Tibial nerve (tissue), 4 donors: ENCODE measurements around the gene TLR9. TPM values are rescaled to one million over a fixed set of nuclear protein-coding genes. Genes with fewer than 3 reads are reported as not detected.

Experiments
- DNase-seq, 2 donors: peaks; one replicate each; pipeline ENCODE4 v3.0.0-alpha.2; 2019; ENCODE audit warnings: low spot score in 2 of 2
- H3K27ac ChIP-seq, 4 donors: fragments of 200-600 bp; sonication (generic) in 3 of 4; one replicate each; pipeline ENCODE4 v1.5.1; 2017 to 2019; ENCODE audit warnings: mild to moderate bottlenecking in 1 of 4
- H3K27me3 ChIP-seq, 2 donors: fragments of 200-600 bp; sonication (generic) in 1 of 2; one replicate each; pipeline versions ENCODE4 v1.5.1 to v1.6.0; 2017 to 2019
- H3K36me3 ChIP-seq, 3 donors: fragments of 200-600 bp; sonication (generic); one replicate each; pipeline ENCODE4 v1.5.1; 2018 to 2019
- H3K4me1 ChIP-seq, 4 donors: fragments of 200-600 bp; sonication (generic) in 3 of 4; one replicate each; pipeline ENCODE4 v1.5.1; 2017 to 2019
- H3K4me3 ChIP-seq, 4 donors: fragments of 200-600 bp; sonication (generic) in 3 of 4; one replicate each; pipeline ENCODE4 v1.5.1; 2017 to 2019; ENCODE audit warnings: mild to moderate bottlenecking in 1 of 4, moderate library complexity in 1 of 4
- H3K9me3 ChIP-seq, 4 donors: fragments of 200-600 bp; sonication (generic) in 3 of 4; one replicate each; pipeline ENCODE4 v1.5.1; 2017 to 2019
- EP300 ChIP-seq, 2 donors: sonication (generic); formaldehyde crosslinking; IDR thresholded peaks; one replicate each; pipeline ENCODE4 v1.6.1; 2017; ENCODE audit warnings: antibody characterized with exemption in 2 of 2, mild to moderate bottlenecking in 1 of 2
- POLR2A ChIP-seq, 2 donors: fragments of 450-650 bp; IDR thresholded peaks; one replicate each; pipeline ENCODE4 v1.6.1; 2017; ENCODE audit warnings: antibody characterized with exemption in 2 of 2, mild to moderate bottlenecking in 2 of 2, moderate library complexity in 2 of 2
- WGBS, 2 donors: methylation state at CpG; one replicate each; pipeline ENCODE4 v1.1.5; 2018; 5-methylcytosine and 5-hydroxymethylcytosine counted together
- total RNA-seq, 4 donors: library from RNA; depleted of rRNA; stranded (reverse); fragments of >200 nt; gene quantifications; one replicate each; pipeline ENCODE4 v1.1.0, GENCODE V29; 2016
- TF ChIP-seq, protein P1 (sequence below), 5 experiments: fragments of 200-600 bp in 3 of 5; fragments of 450-650 bp in 2 of 5; sonication (generic) in 3 of 5; IDR thresholded peaks; one replicate each; pipeline ENCODE4 v1.5.1; 2016 to 2019; ENCODE audit warnings: antibody characterized with exemption in 5 of 5, mild to moderate bottlenecking in 3 of 5, moderate library complexity in 2 of 5

The TLR9 gene
- total RNA-seq, 4 donors from 2014 or later: 0.30 to 0.39 TPM; not detected in 2

DNA sequence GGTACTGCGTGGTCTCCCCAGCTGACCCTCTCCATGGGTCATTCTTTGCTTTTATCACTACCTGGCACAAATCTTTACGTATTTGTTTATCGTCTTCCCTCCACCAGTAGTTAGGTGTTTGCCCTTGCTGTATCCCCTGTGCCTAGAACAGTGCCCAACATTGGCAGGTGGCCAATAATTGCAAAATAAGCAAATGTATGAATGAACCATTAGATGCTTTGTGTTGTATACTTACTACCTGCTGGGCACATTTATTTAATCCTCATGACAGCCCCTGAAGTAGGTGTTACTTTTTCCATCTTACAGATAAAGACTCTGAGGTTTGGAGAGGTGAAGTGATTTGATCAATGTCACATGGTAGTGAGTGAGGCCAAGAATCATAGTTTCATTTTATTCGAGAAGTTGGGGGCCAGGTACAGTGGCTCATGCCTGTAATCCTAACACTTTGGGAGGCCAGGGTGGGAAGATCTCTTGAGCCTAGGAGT, 15.5 kb upstream of the TLR9 start:
- H3K27ac ChIP-seq: peak overlapping the region in 2 of 4 donors; percentile 92 to 98

DNA sequence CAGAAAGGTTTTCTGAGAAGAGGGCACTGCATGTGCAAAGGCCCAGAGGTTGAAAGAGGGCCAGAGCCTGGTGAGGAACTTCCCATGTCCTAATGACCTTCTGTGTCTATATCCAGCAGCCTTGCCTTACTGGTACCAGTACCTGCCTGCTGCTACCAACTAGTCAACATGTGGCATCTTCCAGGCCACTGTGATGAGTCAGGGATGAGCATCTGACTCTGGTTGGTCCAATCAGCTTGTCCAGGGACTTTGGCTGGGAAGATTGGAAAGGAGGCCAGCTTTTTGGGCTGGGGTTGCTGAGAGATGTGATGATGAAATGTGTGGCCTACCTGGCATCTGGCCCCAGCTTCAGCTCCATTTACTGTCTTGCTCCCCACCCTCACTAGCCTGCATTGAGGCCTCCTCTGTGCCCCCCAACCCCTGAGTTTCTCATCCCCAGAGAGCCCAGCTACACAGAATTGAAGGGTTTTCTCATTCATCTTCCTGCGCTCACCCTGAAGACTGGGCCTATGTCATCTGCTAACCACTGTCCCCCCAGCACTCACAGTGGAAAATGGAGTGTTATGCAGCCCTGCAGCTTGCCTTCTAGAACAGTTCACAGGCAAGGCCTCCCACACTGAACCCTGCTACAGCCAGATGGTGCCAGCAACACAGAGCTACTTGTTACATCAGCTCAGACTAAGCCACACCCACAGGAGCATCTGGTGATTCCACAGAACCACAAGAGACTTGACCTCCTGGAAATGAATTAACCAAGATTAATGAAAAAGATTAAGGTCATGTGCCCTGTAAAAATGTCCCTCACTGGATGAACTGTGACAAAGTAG, 14.8 kb upstream of the TLR9 start:
- TF ChIP-seq EP300 (IDR thresholded peaks at IDR 0.05) (peak in 1 of 2 donors; percentile 17), POLR2A (IDR thresholded peaks at IDR 0.05) (no peak)
- H3K4me3 ChIP-seq: peak overlapping the region in 1 of 4 donors; percentile 64
- H3K27me3 ChIP-seq: no peaks in the 10 kb centered on the region
- peak; percentile 54 to 75 for DNase-seq
- peaks cover 0 to 64% (median 45%) of the 10 kb centered on the region in 4 donors for H3K4me1 ChIP-seq
- 90 to 91% methylated on average over 1 of the region's 1 CpG for WGBS, 2 donors
- no peaks in the 10 kb centered on the region for H3K9me3 ChIP-seq
- peak overlapping the region in 2 of 4 donors; percentile 92 to 98 for H3K27ac ChIP-seq
- H3K36me3 ChIP-seq: peaks cover 0 to under 1% (median 0%) of the 10 kb centered on the region in 3 donors

More for the DNA sequence above, 15.5 kb upstream of the TLR9 start:
- WGBS, 2 donors: 86% methylated on average over 4 of the region's 4 CpGs
- no peak overlapping the region for H3K4me3 ChIP-seq
- no peaks in the 10 kb centered on the region for H3K9me3 ChIP-seq
- DNase-seq: no peak
- no peaks in the 10 kb centered on the region for H3K36me3 ChIP-seq
- TF ChIP-seq, protein P1, sequence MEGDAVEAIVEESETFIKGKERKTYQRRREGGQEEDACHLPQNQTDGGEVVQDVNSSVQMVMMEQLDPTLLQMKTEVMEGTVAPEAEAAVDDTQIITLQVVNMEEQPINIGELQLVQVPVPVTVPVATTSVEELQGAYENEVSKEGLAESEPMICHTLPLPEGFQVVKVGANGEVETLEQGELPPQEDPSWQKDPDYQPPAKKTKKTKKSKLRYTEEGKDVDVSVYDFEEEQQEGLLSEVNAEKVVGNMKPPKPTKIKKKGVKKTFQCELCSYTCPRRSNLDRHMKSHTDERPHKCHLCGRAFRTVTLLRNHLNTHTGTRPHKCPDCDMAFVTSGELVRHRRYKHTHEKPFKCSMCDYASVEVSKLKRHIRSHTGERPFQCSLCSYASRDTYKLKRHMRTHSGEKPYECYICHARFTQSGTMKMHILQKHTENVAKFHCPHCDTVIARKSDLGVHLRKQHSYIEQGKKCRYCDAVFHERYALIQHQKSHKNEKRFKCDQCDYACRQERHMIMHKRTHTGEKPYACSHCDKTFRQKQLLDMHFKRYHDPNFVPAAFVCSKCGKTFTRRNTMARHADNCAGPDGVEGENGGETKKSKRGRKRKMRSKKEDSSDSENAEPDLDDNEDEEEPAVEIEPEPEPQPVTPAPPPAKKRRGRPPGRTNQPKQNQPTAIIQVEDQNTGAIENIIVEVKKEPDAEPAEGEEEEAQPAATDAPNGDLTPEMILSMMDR (IDR thresholded peaks at IDR 0.05): no peak
- TF ChIP-seq EP300 (IDR thresholded peaks at IDR 0.05) (no peak), POLR2A (IDR thresholded peaks at IDR 0.05) (no peak)
- peaks cover 0 to 60% (median 40%) of the 10 kb centered on the region in 4 donors for H3K4me1 ChIP-seq
- H3K27me3 ChIP-seq: no peaks in the 10 kb centered on the region

DNA sequence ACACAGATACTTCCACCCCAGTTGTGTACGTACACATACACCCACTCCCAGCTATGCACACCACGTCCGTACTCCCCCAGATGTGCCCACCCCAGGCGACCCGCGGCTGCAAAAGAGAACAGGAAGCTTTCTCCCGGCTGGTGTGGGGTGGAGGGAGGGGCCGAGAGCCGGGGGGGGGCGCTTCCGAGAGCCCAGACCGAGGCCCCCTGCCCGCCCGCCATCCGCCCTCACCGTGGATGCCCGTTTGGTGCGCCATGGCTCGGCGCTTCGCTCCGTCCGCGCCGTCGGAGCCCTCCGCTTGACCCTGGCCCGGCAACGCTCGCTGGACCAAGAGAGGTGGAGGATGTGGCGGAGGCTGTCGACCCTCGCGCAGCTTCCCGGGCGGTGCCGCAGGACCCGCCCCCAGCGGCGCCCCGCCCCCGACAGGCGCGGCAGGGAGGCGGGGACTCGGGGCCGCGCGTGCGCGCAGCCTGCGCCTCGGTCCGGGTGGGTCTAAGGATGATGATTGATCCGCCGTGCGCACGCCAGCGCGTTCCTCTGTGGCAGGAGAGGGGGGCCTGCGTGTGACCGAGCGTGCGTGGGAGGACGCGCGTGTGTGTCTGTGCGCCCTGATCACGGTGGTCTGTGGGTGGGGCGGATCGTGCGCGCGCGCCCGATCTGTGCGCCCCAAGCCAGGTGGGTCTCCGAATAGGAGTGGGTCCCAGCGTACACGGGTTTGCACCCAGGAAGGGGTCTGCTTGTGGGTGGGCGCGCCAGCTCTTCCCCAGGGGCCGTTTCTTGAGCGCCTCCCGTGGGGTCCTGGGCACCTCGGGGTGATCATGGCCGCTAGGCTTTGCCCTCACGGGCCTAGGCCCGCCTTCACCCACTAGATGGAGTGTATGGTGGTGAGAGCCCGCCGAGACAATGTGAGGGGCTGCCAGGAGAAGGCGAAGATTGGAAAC, 13.6 kb upstream of the TLR9 start, which contains the start of gene TWF2:
Gene TWF2, minus strand, starts transcription at position 398 of the 941 bp plus-strand sequence. Its CDS starts 142 bp downstream, at position 256.
- 0% methylated on average over 26 to 75 of the region's 92 CpGs for WGBS, 2 donors
- Histone ChIP-seq H3K4me1 (peaks cover 0 to 63% (median 39%) of the 10 kb centered on the region in 4 donors), H3K4me3 (peak within 1 kb of the TSS; percentile 64 to 95 (median 81)), H3K9me3 (no peaks in the 10 kb centered on the region), H3K27me3 (no peaks in the 10 kb centered on the region), H3K27ac (peak within 1 kb of the TSS; percentile 80 to 98 (median 91)), H3K36me3 (peaks cover 0 to 13% (median 0%) of the 10 kb centered on the region in 3 donors)
- DNase-seq: peak; percentile 51 to 54
- TF ChIP-seq POLR2A (IDR thresholded peaks at IDR 0.05): peak; percentile 57 to 74
- TF ChIP-seq, protein P1 (IDR thresholded peaks at IDR 0.05): peak; percentile 19 to 68 (median 52)
- peak in 1 of 2 donors; percentile 89 for TF ChIP-seq EP300 (IDR thresholded peaks at IDR 0.05)

DNA sequence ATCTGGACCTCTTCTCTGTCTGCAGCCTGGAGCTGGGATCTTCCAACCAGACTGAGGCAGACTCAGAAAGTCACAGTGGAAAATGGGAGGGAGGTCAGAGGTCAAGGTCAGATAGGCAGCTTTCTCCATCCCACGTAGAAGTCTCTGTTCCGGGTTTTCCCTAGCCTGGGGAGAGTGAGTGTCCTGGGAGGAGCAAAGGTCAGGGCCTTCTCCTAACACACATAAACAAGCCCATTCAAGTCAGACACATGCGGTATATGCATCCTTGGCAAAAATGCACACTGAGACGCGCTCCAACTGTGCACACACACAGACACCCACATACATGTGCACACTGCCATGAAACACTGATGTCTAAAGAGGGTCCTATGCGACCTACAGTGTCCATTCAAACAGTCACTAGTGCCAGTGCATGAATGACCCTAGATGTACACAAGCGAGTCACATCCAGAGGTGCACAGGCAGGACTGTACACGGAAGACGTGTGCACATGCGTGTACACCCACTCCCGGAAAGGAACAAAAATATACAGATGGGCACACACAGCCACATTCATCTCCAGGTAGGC, 12.8 kb upstream of the TLR9 start:
- DNase-seq: peak in 1 of 2 donors; percentile 10
- Histone ChIP-seq H3K27ac (peak overlapping the region; percentile 80 to 98 (median 91)), H3K4me3 (peak overlapping the region; percentile 64 to 95 (median 81)), H3K36me3 (peaks cover 0 to 19% (median 0%) of the 10 kb centered on the region in 3 donors), H3K27me3 (no peaks in the 10 kb centered on the region), H3K4me1 (peaks cover 0 to 65% (median 38%) of the 10 kb centered on the region in 4 donors), H3K9me3 (no peaks in the 10 kb centered on the region)
- no peak for TF ChIP-seq POLR2A (IDR thresholded peaks at IDR 0.05)
- TF ChIP-seq, protein P1 (IDR thresholded peaks at IDR 0.05): no peak
- TF ChIP-seq EP300 (IDR thresholded peaks at IDR 0.05): no peak
- 3 to 8% methylated on average over 11 of the region's 11 CpGs for WGBS, 2 donors
